Measurements from ENCODE around the gene TSFM.
A peak's percentile ranks its signal among the peaks of the same experiment; 100 is the strongest.

TSFM gene

GRCh38 chr12:57783466-57783801, 847 bp downstream of the TSFM start:
- ChIA-PET POLR2A (interaction anchor here (1.2 kb wide), 1 partner anchor 11 kb away, joined by 5 read pairs; the partner anchor contains the start of genes EEF1AKMT3 and METTL1), CTCF (interaction anchor here (0.9 to 9.4 kb wide), 25 partner anchors 10 to 127 kb away, joined by 3 to 199 read pairs (median 5); partner anchors contain the start of genes CTDSP2, CYP27B1, EEF1AKMT3 and METTL1)
- DNase-seq (ENCODE audit: low read depth, low spot score), result no peak
- TF ChIP-seq CTCF (IDR thresholded peaks at IDR 0.05; ENCODE audit: insufficient read depth, low read length, missing control alignments), result no peak
- peak overlapping the region; percentile 94 for H3K4me3 ChIP-seq (ENCODE audit: low read depth, low read length)

GRCh38 chr12:57783861-57784260, 1.3 kb downstream of the TSFM start:
- ChIA-PET POLR2A (no interaction called here), CTCF (interaction anchor here (1.0 to 9.4 kb wide), 12 partner anchors 10 to 121 kb away, joined by 4 to 199 read pairs (median 8); partner anchors contain the start of genes CTDSP2, EEF1AKMT3 and METTL1)
- H3K4me3 ChIP-seq (ENCODE audit: low read depth, low read length), result no peak overlapping the region
- TF ChIP-seq CTCF (IDR thresholded peaks at IDR 0.05; ENCODE audit: insufficient read depth, low read length, missing control alignments), result no peak
- no peak for DNase-seq (ENCODE audit: low read depth, low spot score)

DNA sequence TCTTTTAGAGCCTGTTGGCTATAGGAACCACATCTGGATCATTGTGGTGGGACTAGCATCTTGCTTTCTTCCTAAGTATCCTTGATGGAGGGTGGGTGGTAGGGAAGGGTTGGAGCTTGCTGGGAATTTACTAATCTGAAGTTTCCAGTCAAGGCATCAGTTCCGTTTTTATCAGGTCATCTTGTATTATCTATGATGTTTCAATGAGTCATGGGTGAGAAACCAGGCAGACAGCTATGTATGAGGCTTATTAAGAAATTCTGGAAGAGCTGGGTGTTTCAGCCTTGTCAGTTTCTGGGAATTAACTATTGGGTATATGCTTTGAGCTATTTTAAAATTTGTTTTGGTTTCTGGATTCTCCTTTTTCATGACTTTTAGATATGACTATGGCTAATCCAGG, 11.3 kb downstream of the TSFM start:
- DNase-seq (ENCODE audit: low read depth, low spot score), result peak; percentile 81
- CTCF ChIA-PET, result interaction anchor here (0.9 to 28.9 kb wide), 15 partner anchors 9 to 114 kb away, joined by 3 to 478 read pairs (median 4); partner anchors contain the start of genes AVIL and TSFM
- POLR2A ChIA-PET, result interaction anchor here (0.7 to 1.0 kb wide), 2 partner anchors 43 to 44 kb away, joined by 3 read pairs; no protein-coding TSS in a partner anchor
- no peak overlapping the region for H3K4me3 ChIP-seq (ENCODE audit: low read depth, low read length)
- no peak for TF ChIP-seq CTCF (IDR thresholded peaks at IDR 0.05; ENCODE audit: insufficient read depth, low read length, missing control alignments)

DNA sequence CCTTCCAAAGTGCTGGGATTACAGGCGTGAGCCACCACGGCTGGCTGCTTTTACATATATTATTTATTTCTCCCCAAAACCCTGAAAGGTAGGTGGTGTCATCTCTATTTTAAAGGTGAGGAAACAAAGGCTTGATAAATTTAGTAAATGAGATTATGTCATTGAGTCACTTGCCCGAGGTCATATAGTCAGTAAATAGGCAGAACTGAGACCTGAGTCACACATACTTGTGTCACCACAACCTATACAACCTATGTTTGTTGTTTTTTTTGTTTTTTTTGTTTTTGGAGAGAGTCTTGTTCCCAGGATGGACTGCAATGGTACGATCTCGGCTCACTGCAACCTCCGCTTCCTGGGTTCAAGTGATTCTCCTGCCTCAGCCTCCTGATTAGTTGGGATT, 12.8 kb downstream of the TSFM start:
- POLR2A ChIA-PET, result no interaction called here
- TF ChIP-seq CTCF (IDR thresholded peaks at IDR 0.05; ENCODE audit: insufficient read depth, low read length, missing control alignments), result no peak
- H3K4me3 ChIP-seq (ENCODE audit: low read depth, low read length), result no peak overlapping the region
- CTCF ChIA-PET, result interaction anchor here (1.4 to 28.9 kb wide), 6 partner anchors 8 to 112 kb away, joined by 4 to 478 read pairs (median 96); partner anchors contain the start of genes AVIL and TSFM
- DNase-seq (ENCODE audit: low read depth, low spot score), result no peak

GRCh38 chr12:57796996-57797395, 14.4 kb downstream of the TSFM start:
- TF ChIP-seq CTCF (IDR thresholded peaks at IDR 0.05; ENCODE audit: insufficient read depth, low read length, missing control alignments), result no peak
- POLR2A ChIA-PET, result no interaction called here
- CTCF ChIA-PET, result interaction anchor here (1.0 to 28.9 kb wide), 6 partner anchors 9 to 137 kb away, joined by 3 to 478 read pairs (median 83); partner anchors contain the start of genes AVIL and TSFM
- DNase-seq (ENCODE audit: low read depth, low spot score), result no peak
- no peak overlapping the region for H3K4me3 ChIP-seq (ENCODE audit: low read depth, low read length)

GRCh38 chr12:57797933-57798332, 15.3 kb downstream of the TSFM start:
- ChIA-PET CTCF (interaction anchor here (1.0 to 28.9 kb wide), 7 partner anchors 13 to 136 kb away, joined by 3 to 478 read pairs (median 3); partner anchors contain the start of genes AVIL and TSFM), POLR2A (no interaction called here)
- DNase-seq (ENCODE audit: low read depth, low spot score), result no peak
- H3K4me3 ChIP-seq (ENCODE audit: low read depth, low read length), result no peak overlapping the region
- TF ChIP-seq CTCF (IDR thresholded peaks at IDR 0.05; ENCODE audit: insufficient read depth, low read length, missing control alignments), result no peak
